Measurements from ENCODE around the gene CAB39. TPM values are rescaled to one million over a fixed set of nuclear protein-coding genes. Genes with fewer than 3 reads are reported as not detected.

The CAB39 gene
- total RNA-seq, 1 experiment from 2014 or later = 91.7 TPM

GRCh38 chr2:230773039-230773773, 60.6 kb downstream of the CAB39 start:
- POLR2A ChIA-PET = interaction anchor here (0.7 to 11.2 kb wide), 10 partner anchors 9 to 852 kb away, joined by 3 to 138 read pairs (median 7); partner anchors contain the start of genes CAB39 and SP100
- H3K4me1 Mint-ChIP-seq (ENCODE audit: insufficient read depth, unreplicated experiment) = peaks cover 46% of the 10 kb centered on the region
- DNase-seq (ENCODE audit: unreplicated experiment) = peak; percentile 52
- no TSS peak for BruUV-seq (replicated peaks)
- H3K4me3 Mint-ChIP-seq (ENCODE audit: unreplicated experiment) = no peak overlapping the region
- H3K27ac Mint-ChIP-seq (ENCODE audit: low read depth, unreplicated experiment) = peak overlapping the region; percentile 87
- peaks cover 49% of the 10 kb centered on the region for H3K36me3 Mint-ChIP-seq (ENCODE audit: insufficient read depth, unreplicated experiment)
- H3K27me3 Mint-ChIP-seq (ENCODE audit: insufficient read depth, unreplicated experiment) = no peaks in the 10 kb centered on the region
- CTCF ChIA-PET = interaction anchor here (0.6 to 1.5 kb wide), 4 partner anchors 11 to 1262 kb away, joined by 3 to 6 read pairs (median 4); no protein-coding TSS in a partner anchor
- peaks cover 7% of the 10 kb centered on the region for H3K9me3 Mint-ChIP-seq (ENCODE audit: unreplicated experiment)
- TF ChIP-seq CTCF (IDR thresholded peaks at IDR 0.05; ENCODE audit: unreplicated experiment) = no peak
- intact Hi-C loops (cut with micrococcal nuclease) = no loop called here

- intact Hi-C loops (cut with micrococcal nuclease) = loop anchor here (1.0 kb wide), 1 partner anchor 20 kb away; no protein-coding TSS in a partner anchor
- Mint-ChIP-seq H3K4me1 (ENCODE audit: insufficient read depth, unreplicated experiment) (peaks cover 47% of the 10 kb centered on the region), H3K4me3 (ENCODE audit: unreplicated experiment) (peak overlapping the region; percentile 13), H3K27me3 (ENCODE audit: insufficient read depth, unreplicated experiment) (no peaks in the 10 kb centered on the region), H3K27ac (ENCODE audit: low read depth, unreplicated experiment) (peak overlapping the region; percentile 87), H3K9me3 (ENCODE audit: unreplicated experiment) (peaks cover 7% of the 10 kb centered on the region), H3K36me3 (ENCODE audit: insufficient read depth, unreplicated experiment) (peaks cover 41% of the 10 kb centered on the region)
- CTCF ChIA-PET = interaction anchor here (0.6 to 3.1 kb wide), 4 partner anchors 23 to 145 kb away, joined by 3 to 16 read pairs (median 4); partner anchors contain the start of gene CAB39
- DNase-seq (ENCODE audit: unreplicated experiment) = peak; percentile 75
- no TSS peak for BruUV-seq (replicated peaks)
- POLR2A ChIA-PET = interaction anchor here (0.7 to 11.2 kb wide), 14 partner anchors 8 to 985 kb away, joined by 3 to 138 read pairs (median 6); partner anchors contain the start of genes CAB39 and SP100
- no peak for TF ChIP-seq CTCF (IDR thresholded peaks at IDR 0.05; ENCODE audit: unreplicated experiment)
Observed at GRCh38 chr2:230774348-230774951, 61.8 kb downstream of the CAB39 start.

GRCh38 chr2:230775737-230776136, 63.1 kb downstream of the CAB39 start:
- BruUV-seq (replicated peaks) = no TSS peak
- H3K9me3 Mint-ChIP-seq (ENCODE audit: unreplicated experiment) = peaks cover 7% of the 10 kb centered on the region
- ChIA-PET POLR2A (interaction anchor here (2.3 to 11.2 kb wide), 4 partner anchors 10 to 60 kb away, joined by 7 to 138 read pairs (median 63); partner anchors contain the start of gene CAB39), CTCF (interaction anchor here (0.9 to 3.1 kb wide), 3 partner anchors 17 to 62 kb away, joined by 3 to 16 read pairs (median 3); partner anchors contain the start of gene CAB39)
- peaks cover 54% of the 10 kb centered on the region for H3K4me1 Mint-ChIP-seq (ENCODE audit: insufficient read depth, unreplicated experiment)
- H3K4me3 Mint-ChIP-seq (ENCODE audit: unreplicated experiment) = no peak overlapping the region
- no peaks in the 10 kb centered on the region for H3K27me3 Mint-ChIP-seq (ENCODE audit: insufficient read depth, unreplicated experiment)
- H3K27ac Mint-ChIP-seq (ENCODE audit: low read depth, unreplicated experiment) = peak overlapping the region; percentile 87
- DNase-seq (ENCODE audit: unreplicated experiment) = no peak
- peaks cover 37% of the 10 kb centered on the region for H3K36me3 Mint-ChIP-seq (ENCODE audit: insufficient read depth, unreplicated experiment)
- intact Hi-C loops (cut with micrococcal nuclease) = no loop called here
- TF ChIP-seq CTCF (IDR thresholded peaks at IDR 0.05; ENCODE audit: unreplicated experiment) = no peak

- intact Hi-C loops (cut with micrococcal nuclease) = no loop called here
- Mint-ChIP-seq H3K36me3 (ENCODE audit: insufficient read depth, unreplicated experiment) (peaks cover 19% of the 10 kb centered on the region), H3K27me3 (ENCODE audit: insufficient read depth, unreplicated experiment) (no peaks in the 10 kb centered on the region), H3K27ac (ENCODE audit: low read depth, unreplicated experiment) (peak overlapping the region; percentile 87), H3K9me3 (ENCODE audit: unreplicated experiment) (no peaks in the 10 kb centered on the region), H3K4me3 (ENCODE audit: unreplicated experiment) (peak overlapping the region; percentile 11), H3K4me1 (ENCODE audit: insufficient read depth, unreplicated experiment) (peaks cover 64% of the 10 kb centered on the region)
- no peak for TF ChIP-seq CTCF (IDR thresholded peaks at IDR 0.05; ENCODE audit: unreplicated experiment)
- DNase-seq (ENCODE audit: unreplicated experiment) = peak; percentile 83
- CTCF ChIA-PET = interaction anchor here (1.0 to 1.2 kb wide), 2 partner anchors 17 to 19 kb away, joined by 4 read pairs; no protein-coding TSS in a partner anchor
- POLR2A ChIA-PET = interaction anchor here (1.0 to 11.2 kb wide), 5 partner anchors 16 to 62 kb away, joined by 3 to 193 read pairs (median 111); partner anchors contain the start of gene CAB39
- BruUV-seq (replicated peaks) = no TSS peak
Observed at GRCh38 chr2:230777721-230778120, 65.1 kb downstream of the CAB39 start.
